Stomach (tissue), 4 donors: ENCODE data around the gene EXOC3.

Source experiments
- CTCF ChIP-seq, 7 experiments: fragments of 450-650 bp in 4 of 7; fragments of 200-600 bp in 3 of 7; sonication (generic) in 3 of 7; IDR thresholded peaks; one replicate each; pipeline ENCODE4 v1.5.1; 2016 to 2019; ENCODE audit warnings: antibody characterized with exemption in 7 of 7, control low read depth in 2 of 7, mild to moderate bottlenecking in 1 of 7
- EP300 ChIP-seq: sonication (generic); formaldehyde crosslinking; IDR thresholded peaks from one replicate; pipeline ENCODE4 v1.6.1; 2017; ENCODE audit warnings: antibody characterized with exemption
- POLR2A ChIP-seq, 4 donors: fragments of 450-650 bp; IDR thresholded peaks; one replicate each; pipeline ENCODE4 v1.6.1; 2016; ENCODE audit warnings: antibody characterized with exemption in 4 of 4, control low read depth in 2 of 4, mild to moderate bottlenecking in 1 of 4, moderate library complexity in 1 of 4
- POLR2AphosphoS5 ChIP-seq, 3 donors: sonication (generic); formaldehyde crosslinking; IDR thresholded peaks; one replicate each; pipeline ENCODE4 v1.6.1; 2016; ENCODE audit warnings: antibody characterized with exemption in 3 of 3

- no peak for TF ChIP-seq POLR2AphosphoS5 (IDR thresholded peaks at IDR 0.05)
- no peak for TF ChIP-seq CTCF (IDR thresholded peaks at IDR 0.05)
- TF ChIP-seq EP300, result no peak
- no peak for TF ChIP-seq POLR2A (IDR thresholded peaks at IDR 0.05)
Observed at GRCh38 chr5:453725-454481, 10.9 kb downstream of the EXOC3 start.
